GM10266 (cell line): ENCODE measurements around the gene CHRNA1.

Experiments
- DNase-seq: peaks from one replicate; pipeline ENCODE4 v3.0.0; 2012; ENCODE audit errors: extremely low spot score
- CTCF ChIP-seq: IDR thresholded peaks from 2 replicates; pipeline ENCODE4 v1.5.1; 2012; ENCODE audit warnings: mild to moderate bottlenecking, low read depth; ENCODE audit not compliant: control insufficient read depth, insufficient read depth; ENCODE audit errors: missing control alignments

The CHRNA1 gene

GRCh38 chr2:174797781-174798276, 33.6 kb upstream of the CHRNA1 start:
- TF ChIP-seq CTCF, result no peak

GRCh38 chr2:174796319-174796771, 32.1 kb upstream of the CHRNA1 start:
- no peak for TF ChIP-seq CTCF
- no peak for DNase-seq

More at GRCh38 chr2:174797781-174798276, 33.6 kb upstream of the CHRNA1 start:
- no peak for DNase-seq

- TF ChIP-seq CTCF, result no peak
- DNase-seq, result no peak
Observed at GRCh38 chr2:174794851-174795374, 30.6 kb upstream of the CHRNA1 start.

- no peak for TF ChIP-seq CTCF
- no peak for DNase-seq
Observed at GRCh38 chr2:174792309-174793025, 28.2 kb upstream of the CHRNA1 start.

- no peak for DNase-seq
- no peak for TF ChIP-seq CTCF
Observed at GRCh38 chr2:174791746-174792280, 27.5 kb upstream of the CHRNA1 start.

- TF ChIP-seq CTCF, result no peak
- no peak for DNase-seq
Observed at GRCh38 chr2:174791020-174791419, 26.7 kb upstream of the CHRNA1 start.

- DNase-seq, result no peak
- no peak for TF ChIP-seq CTCF
Observed at GRCh38 chr2:174789001-174789400, 24.7 kb upstream of the CHRNA1 start.
